Activated CD8-positive, alpha-beta memory T cell treated with anti-CD3 and anti-CD28 coated beads for 36 hours (primary cell): Measurements from ENCODE around the gene GLP2R. TPM values are rescaled to one million over a fixed set of nuclear protein-coding genes. Genes with fewer than 3 reads are reported as not detected.

Experiments
- CTCF ChIA-PET: fragments of 350-600 bp; sonication (Branson Sonifier 250); formaldehyde crosslinking; loops from one replicate; lab custom pipeline; 2021; ENCODE audit warnings: antibody characterized with exemption; lab: Charles Lee
- POLR2A ChIA-PET: fragments of 350-600 bp; sonication (Branson Sonifier 250); formaldehyde crosslinking; loops from one replicate; lab custom pipeline; 2021; ENCODE audit warnings: antibody characterized with exemption; lab: Charles Lee
- total RNA-seq, 2 experiments: library from RNA; stranded (reverse); gene quantifications; one replicate each; pipeline ENCODE4 v1.2.3, GENCODE V29; 2021

GLP2R gene
- total RNA-seq, 2 experiments from 2014 or later: not detected

GRCh38 chr17:9934331-9934730, 108.6 kb downstream of the GLP2R start:
- CTCF ChIA-PET: interaction anchor here (2.4 kb wide), 1 partner anchor 9 kb away, joined by 11 read pairs; no protein-coding TSS in a partner anchor

GRCh38 chr17:9935408-9935807, 109.7 kb downstream of the GLP2R start:
- POLR2A ChIA-PET: no interaction called here

More at GRCh38 chr17:9934331-9934730, 108.6 kb downstream of the GLP2R start:
- POLR2A ChIA-PET: no interaction called here

GRCh38 chr17:9936095-9936494, 110.4 kb downstream of the GLP2R start:
- POLR2A ChIA-PET: no interaction called here
- CTCF ChIA-PET: interaction anchor here (2.4 kb wide), 1 partner anchor 11 kb away, joined by 11 read pairs; no protein-coding TSS in a partner anchor

More at GRCh38 chr17:9935408-9935807, 109.7 kb downstream of the GLP2R start:
- CTCF ChIA-PET: interaction anchor here (2.4 kb wide), 1 partner anchor 10 kb away, joined by 11 read pairs; no protein-coding TSS in a partner anchor

GRCh38 chr17:9937241-9937761, 111.6 kb downstream of the GLP2R start:
- ChIA-PET CTCF (no interaction called here), POLR2A (no interaction called here)

GRCh38 chr17:9937901-9938300, 112.2 kb downstream of the GLP2R start:
- POLR2A ChIA-PET: no interaction called here
- CTCF ChIA-PET: no interaction called here

GRCh38 chr17:9938764-9939163, 113.0 kb downstream of the GLP2R start:
- POLR2A ChIA-PET: no interaction called here
- CTCF ChIA-PET: no interaction called here

- ChIA-PET POLR2A (no interaction called here), CTCF (no interaction called here)
Measured at GRCh38 chr17:9940841-9941240, 115.1 kb downstream of the GLP2R start.

GRCh38 chr17:9941305-9941704, 115.6 kb downstream of the GLP2R start:
- ChIA-PET POLR2A (no interaction called here), CTCF (no interaction called here)

Other genes starting within 250 kb of the GLP2R start
- not detected for gene CFAP52, start 249.3 kb upstream of the GLP2R start, total RNA-seq
- under 1 TPM; 0.17 to 0.32 TPM for gene USP43, start 180.4 kb upstream of the GLP2R start, total RNA-seq
- not detected for gene DHRS7C, start 34.3 kb upstream of the GLP2R start, total RNA-seq
- gene GSG1L2, start 3.8 kb upstream of the GLP2R start, total RNA-seq: not detected
- gene RCVRN, start 79.3 kb downstream of the GLP2R start, total RNA-seq: not detected